Activated naive CD4-positive, alpha-beta T cell treated with anti-CD3 and anti-CD28 coated beads, Interleukin-2, amount 50 U/mL, for 16 hours (primary cell): ENCODE data around the gene AKAP5.
"Not testable (repeated sequence)": the region's sequence is repeated elsewhere in the genome, so short reads cannot be mapped to it uniquely, and the experiment has no call there.

Source experiments
- DNase-seq: peaks from one replicate; pipeline ENCODE4 v3.0.0-alpha.2; 2020

AKAP5 gene

DNA sequence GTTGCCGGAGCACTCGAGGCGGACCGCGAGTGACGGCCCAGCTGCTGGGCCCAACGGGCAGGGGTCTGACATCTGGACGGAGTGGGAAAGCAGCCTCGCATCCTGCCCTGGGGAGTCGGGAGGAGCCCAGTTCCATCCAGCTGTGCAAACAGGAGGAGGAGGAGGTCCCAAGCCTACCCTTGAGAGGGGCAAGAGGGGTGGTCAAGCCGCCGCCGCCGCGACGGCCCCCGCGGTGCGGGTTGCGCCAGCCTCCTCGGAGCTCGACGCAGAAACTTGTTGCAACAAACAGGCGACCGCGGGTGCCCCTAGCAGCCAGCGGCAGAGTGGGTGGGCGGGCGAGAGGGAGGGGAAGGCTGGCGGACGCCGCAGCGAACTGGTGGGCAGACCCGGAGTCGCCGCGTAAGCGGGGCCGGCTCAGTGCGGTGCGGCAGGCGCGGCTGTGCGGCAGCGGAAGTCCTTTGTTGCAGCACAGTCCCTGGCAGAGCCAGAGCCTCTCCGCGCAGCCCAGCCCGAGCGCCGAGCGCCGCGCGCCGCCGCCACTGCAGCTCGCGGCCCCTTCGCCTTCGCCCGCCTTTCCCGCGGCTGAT is 39.1 kb downstream of the AKAP5 start, which contains the start of gene ZBTB1:
Gene ZBTB1, plus strand, starts transcription at position 461 of the 587 bp plus-strand sequence. CDS start 16,735 bp downstream, outside the sequence.
- peak; percentile 91 for DNase-seq

DNA sequence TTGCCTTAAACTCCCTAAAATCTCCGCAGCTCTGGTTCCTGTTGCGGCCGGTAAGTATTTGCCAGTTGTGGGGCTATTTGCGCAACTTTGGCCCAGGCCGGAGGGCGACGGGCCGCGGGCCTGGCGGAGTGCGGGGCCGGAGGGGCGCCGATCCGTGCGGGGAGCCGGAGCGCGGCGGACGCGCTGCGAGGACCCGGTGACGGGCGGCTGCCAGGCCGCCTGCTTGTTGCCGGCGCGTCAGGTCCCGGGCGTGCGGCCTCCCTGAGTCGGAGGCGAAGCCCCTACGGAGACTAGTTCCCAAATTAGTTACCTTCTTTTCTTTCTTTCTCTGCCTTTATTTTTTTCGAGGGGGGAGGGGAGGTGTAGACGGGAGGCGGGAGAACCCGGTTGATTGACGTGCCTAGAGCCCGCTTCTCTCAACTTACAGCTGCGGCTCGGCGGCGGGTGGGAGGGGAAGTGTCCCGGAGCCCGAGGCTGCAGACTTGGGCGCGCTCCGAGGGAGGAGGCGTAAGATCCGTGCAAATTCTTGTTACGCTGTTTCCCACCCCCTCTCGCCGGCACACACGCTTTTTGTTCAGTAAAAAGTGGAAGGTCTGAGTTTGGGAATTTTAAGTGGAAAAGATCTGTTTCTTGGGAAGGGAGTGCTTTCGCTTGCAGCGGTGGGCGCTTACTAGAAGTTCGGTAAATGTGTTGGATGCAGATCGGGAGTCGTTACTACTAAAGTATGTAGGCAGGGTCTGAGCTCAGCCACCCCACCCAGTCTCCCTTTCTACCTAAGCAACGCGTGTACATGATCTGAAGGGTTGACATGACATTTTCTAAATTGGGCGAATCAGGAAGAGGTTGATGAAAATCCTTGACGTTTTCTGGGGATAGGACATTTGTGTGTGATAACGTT is 39.8 kb downstream of the AKAP5 start:
- DNase-seq: peak; percentile 85

DNA sequence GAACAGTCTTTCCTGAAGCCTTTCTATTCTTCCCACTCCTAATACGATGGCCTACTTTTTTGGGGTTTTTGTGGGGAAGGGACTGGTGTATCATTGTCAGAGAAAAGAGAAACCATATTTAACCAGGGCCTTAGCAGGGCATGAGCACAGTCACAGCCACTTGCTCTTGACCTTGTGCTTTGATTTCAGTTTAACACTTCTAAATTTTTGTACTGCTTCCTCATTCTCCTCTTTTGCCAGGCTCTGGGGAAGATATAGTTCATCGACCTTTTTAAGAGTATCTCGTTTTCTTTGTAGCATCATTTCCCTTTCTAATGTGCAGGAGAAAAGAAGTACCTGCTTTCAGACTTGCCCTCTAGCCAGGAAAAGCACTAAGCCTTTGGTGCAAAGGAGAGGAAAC is 41.4 kb downstream of the AKAP5 start:
- DNase-seq: no peak

DNA sequence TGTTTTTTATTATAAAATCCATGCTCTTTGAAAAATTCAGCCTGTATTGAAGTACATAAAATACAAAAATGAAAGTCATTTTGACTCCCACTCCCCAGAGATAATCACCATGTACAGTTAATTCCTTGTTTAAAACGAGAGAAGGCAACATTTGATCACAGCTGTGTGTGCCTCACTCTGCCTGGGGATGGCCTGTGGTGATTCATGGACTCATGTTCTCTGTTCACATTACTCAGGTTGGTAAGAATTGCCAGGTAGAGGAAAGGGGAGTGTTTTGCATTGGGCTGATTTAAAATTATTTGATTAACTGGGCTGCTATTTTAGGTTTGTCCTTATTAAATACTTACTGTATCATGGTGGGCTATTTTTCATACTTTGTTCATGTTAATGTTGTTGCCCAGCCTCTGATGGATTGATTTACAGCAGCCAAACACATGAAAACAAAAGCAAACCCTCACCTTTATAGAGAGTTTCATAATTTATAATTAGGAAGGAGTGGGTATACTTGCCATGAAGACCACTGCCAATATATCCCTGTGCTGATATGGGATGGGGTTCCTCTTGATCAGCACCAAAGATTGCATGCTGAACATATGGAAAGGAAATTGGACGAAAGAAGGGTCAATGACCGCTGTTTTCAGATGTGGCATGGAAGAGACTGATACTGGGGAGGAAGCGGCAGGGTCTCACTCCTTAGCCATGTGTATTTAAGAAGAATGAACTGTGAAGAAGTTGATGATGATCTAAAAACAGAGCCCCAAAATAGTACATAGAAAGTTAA is 42.3 kb downstream of the AKAP5 start:
- DNase-seq: peak; percentile 57

DNA sequence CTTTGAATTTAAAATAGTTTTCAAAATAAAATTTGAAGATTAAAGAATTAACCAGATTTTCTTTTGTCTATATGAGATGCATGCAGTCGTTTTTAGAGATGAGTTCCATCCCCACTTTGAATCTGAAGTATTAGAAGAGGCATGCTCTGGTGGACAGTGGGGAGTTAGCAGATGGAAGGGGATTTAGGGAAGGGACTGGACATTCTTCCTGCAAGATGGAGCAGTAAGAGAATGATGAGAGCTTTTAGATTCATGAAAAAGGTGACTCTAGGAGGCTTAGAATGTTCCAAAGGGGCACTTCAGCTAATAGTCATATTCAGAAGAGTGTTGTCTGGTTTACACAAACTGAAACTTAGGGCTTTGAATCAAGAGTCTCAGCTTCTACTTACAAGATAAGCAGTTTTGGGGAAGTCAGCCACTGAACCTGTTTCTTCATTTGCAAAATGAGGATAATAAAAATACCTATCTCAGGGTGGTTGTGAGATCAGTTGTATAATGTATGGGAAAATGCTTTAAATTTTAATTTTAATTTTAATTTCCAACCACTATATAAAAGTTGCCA is 43.0 kb downstream of the AKAP5 start:
- no peak for DNase-seq

DNA sequence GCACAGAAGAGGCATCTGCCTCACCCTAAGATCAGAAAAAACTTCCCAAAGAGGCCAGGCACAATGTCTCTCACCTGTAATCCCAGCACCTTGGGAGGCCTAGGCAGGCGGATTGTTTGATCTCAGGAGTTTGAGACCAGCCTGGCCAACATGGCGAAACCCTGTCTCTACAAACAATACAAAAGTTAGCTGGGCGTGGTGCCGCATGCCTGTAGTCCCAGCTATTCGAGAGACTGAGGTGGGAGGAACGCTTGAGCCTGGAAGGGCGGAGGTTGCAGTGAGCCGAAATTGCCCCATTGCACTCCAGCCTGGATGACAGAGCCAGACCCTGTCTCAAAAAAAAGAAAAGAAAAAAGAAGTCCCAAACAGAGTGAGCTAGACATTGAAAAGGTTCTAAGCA is 43.7 kb downstream of the AKAP5 start:
- no peak for DNase-seq

DNA sequence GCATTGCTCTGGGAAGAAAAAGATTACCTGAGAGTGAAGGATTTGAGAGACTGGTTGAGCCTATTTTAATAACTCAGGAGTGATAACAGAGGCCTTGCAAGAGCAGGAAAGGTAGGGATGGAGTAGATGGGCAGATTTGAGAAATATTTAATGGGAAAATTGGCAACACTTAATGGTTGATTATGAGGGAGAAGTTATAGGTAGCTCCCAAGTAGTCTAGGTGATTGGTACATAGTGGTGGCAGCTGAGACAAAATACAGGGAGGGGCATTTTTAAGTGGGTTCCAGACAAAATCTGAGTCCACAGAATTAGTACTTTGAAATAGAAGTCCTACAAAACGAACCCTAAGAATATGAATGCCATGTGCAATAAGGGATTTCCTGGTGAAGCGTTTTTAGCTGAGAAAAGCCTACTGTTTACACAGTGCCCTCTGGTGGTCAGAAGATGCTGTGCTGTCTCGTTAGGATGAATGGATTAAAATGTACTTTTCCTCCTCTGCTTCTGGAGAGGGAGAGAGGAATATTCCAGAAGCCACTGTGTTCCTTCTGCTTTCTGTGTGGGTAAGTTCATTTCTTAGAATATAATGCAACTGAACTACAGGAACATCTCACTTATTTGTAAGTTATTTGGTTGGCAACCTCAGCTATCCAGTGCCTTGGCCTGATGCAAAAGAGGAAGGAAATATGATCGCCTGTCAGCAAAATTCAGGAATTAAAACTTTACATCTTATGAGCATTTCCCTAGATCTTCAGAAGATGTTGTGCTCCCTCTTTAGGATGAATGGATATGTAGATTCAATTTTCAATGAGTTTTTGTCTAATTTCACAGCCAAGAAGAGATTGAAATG is 45.7 kb downstream of the AKAP5 start:
- peak; percentile 57 for DNase-seq

DNA sequence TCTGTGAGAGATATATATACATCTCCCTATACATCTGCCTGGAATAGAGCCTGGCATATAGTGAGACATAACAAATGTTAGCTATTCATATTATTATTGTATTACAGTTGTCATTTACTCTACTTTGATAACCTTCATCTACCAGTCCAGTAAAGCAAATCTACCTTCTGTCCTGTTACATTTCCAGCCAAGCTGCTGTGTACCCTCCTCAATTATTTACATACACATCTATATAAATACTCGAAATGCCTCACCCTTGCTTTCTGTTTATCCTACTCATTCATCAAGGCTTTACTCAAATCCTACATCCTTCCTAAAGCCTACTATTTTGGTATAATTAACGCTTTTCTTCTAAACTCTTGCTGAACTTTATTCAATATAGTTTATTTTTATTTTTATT is 48.0 kb downstream of the AKAP5 start:
- DNase-seq: no peak

DNA sequence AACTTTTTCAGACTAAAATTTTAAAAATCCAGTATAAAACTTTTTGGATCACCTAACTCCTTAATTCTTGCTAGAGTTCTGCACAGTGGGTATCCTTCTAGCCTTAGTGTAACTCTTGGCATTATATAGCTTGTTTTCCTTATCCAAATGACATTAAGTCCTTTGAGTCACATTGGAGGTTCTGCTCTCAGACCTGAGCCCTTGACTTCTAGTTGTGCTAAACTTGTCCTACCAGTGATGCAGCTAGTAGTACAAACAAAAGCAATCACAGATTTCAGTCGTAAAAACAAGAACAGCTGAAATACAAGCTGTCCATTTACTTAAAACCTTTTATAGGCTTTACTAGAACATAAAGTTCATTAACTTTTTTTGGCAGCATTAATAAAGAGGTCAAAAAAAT is 49.8 kb downstream of the AKAP5 start:
- DNase-seq: no peak

DNA sequence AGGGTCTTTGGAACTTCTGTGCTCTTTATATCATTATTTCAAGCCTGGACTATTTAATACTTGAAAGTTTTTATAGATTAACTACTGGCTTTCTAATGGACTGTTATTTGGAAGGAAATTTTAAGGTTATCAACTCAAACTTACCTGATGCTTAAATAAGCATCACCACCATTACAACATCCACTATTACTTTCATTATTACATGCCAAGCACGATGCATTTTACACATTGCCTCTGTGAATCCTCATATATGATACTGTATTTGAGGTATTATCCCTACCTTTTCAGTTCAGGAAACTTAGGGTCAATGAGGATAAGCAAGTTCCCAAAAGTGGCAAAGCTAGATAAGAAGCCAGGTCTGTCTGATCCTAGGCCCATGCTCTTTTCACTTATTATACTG is 51.7 kb downstream of the AKAP5 start:
- no peak for DNase-seq

DNA sequence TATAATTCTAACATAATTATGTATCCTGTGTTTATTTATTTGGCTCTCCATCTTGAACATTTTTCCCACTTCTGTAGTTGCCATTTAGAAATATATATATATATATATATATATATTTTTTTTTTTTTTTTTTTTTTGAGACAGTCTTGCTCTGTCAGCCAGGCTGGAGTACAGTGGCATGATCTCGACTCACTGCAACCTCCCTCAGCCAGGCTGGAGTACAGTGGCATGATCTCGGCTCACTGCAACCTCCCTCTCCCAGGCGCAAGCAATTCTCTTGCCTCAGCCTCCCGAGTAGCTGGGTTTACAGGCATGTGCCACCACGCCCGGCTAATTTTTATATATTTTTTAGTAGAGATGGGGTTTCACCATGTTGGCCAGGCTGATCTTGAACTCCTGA is 52.4 kb downstream of the AKAP5 start:
- not testable (repeated sequence) for DNase-seq

DNA sequence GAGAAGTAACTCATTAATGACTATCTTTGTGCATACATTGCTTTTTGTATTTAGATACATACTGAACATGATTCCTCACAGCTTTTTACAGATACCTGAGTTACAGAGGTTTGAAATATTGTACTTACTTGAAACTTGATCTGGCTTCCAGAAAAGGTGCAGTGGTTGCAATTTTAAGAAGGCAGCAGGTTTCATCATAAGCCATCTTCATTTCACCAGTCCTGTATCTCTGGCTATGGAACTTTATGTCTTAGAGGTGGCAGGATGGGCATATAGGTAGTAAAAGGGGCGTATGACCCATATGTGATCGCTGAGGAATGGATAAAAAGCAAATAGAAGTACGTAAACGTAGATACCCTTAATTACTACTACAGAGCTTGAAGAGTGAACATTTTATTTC is 52.9 kb downstream of the AKAP5 start:
- DNase-seq: no peak

DNA sequence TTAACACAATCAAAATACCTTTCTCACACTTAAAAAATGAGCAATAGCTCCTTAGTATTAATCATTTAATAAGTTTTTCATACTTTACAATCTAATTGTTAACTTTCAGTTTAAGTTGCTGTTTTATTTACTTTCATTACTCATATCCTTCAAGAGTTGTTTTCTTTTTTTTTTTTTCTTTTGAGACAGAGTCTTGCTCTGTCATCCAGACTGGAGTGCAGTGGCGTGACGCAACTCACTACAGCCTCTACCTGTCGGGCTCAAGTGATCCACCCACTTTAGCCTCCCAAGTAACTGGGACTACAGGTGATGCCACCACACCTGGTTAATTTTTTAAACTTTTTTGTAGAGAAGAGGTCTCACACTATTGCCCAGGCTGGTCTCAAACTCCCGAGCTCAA is 55.4 kb downstream of the AKAP5 start:
- DNase-seq: no peak

DNA sequence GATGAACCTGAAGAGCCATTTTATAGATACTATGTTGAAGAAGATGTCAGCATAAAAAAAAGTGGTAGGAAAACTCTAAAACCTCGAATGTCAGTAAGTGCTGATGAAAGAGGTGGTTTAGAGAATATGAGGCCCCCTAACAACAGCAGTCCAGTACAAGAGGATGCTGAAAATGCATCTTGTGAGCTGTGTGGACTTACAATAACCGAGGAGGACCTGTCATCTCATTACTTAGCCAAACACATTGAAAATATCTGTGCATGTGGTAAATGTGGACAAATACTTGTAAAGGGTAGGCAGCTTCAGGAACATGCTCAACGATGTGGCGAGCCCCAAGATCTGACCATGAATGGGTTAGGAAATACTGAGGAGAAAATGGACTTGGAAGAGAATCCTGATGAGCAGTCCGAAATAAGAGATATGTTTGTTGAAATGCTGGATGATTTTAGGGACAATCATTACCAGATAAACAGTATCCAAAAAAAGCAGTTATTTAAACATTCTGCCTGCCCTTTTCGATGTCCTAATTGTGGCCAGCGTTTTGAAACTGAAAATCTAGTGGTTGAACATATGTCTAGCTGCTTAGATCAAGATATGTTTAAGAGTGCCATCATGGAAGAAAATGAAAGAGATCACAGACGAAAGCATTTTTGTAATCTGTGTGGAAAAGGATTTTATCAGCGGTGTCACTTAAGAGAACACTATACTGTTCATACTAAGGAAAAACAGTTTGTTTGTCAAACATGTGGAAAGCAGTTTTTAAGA is 57.5 kb downstream of the AKAP5 start:
- DNase-seq: no peak
